Colonic mucosa (tissue), 4 donors: ENCODE data around the gene OR6F1. TPM values are rescaled to one million over a fixed set of nuclear protein-coding genes. Genes with fewer than 3 reads are reported as not detected.
"Not testable (repeated sequence)": the region's sequence is repeated elsewhere in the genome, so short reads cannot be mapped to it uniquely, and the experiment has no call there.

Experiments used
- DNase-seq: peaks from one replicate; pipeline ENCODE4 v3.0.0-alpha.2; 2020
- H3K27ac ChIP-seq: fragments of 200-600 bp; one replicate; pipeline ENCODE4 v1.8.0; 2021
- H3K27me3 ChIP-seq: fragments of 200-600 bp; one replicate; pipeline ENCODE4 v1.8.0; 2021
- H3K36me3 ChIP-seq: fragments of 200-600 bp; one replicate; pipeline ENCODE4 v1.8.0; 2021
- H3K4me1 ChIP-seq: fragments of 200-600 bp; one replicate; pipeline ENCODE4 v1.8.0; 2021; ENCODE audit warnings: mild to moderate bottlenecking
- H3K4me3 ChIP-seq: fragments of 200-600 bp; one replicate; pipeline ENCODE4 v1.8.0; 2021
- H3K9ac ChIP-seq, 2 donors: one replicate each; pipeline ENCODE4 v1.7.0; 2013; ENCODE audit warnings: control low read depth in 2 of 2, low read depth in 2 of 2, low read length in 2 of 2
- H3K9me3 ChIP-seq: fragments of 200-600 bp; one replicate; pipeline ENCODE4 v1.8.0; 2021
- intact Hi-C: fragments of 100-400 bp; cut with DNase I; formaldehyde crosslinking; loops from one replicate; pipeline ENCODE4 v1.14.1; 2022
- total RNA-seq, 2 donors: library from RNA; stranded (reverse); fragmentation: NEBNext Ultra II Directional in 1 of 2; extraction: Animal tissue kit (Norgen Biotek cat#: 25700) in 1 of 2; gene quantifications; one replicate each; pipeline ENCODE4 v1.2.1, GENCODE V29; 2021
- TF ChIP-seq, protein P1 (sequence below): fragments of 200-600 bp; IDR thresholded peaks from one replicate; pipeline ENCODE4 v1.8.0; 2022; ENCODE audit warnings: antibody characterized with exemption, mild to moderate bottlenecking
- donor health status: healthy.
- donor health status: DM: no; HTN: no; CAD: no.
- donor health status: DM: no; HTN: no; CAD: no.

Gene OR6F1
- total RNA-seq, 2 donors from 2014 or later: not detected

DNA sequence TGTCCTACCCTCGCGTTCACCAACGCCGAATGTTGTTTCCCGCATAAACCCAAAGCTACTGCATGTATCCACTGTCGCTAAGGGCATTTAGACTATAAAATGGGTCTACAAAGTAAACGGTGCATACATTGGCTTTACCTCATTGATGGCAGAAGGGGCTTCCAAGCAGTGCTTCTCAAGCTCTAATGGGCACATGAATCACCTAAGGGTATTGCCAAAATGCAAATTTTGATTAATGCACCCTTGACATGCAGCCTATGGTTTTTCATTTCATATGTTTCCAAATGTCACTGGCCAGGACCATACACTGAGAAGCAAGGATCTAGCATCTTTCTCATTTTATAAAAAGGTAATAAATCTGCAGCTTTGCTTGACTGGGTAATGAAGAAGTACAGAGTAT is 2.7 kb downstream of the OR6F1 start:
- intact Hi-C loops: no loop called here
- DNase-seq: no peak
- H3K27ac ChIP-seq: no peak overlapping the region

DNA sequence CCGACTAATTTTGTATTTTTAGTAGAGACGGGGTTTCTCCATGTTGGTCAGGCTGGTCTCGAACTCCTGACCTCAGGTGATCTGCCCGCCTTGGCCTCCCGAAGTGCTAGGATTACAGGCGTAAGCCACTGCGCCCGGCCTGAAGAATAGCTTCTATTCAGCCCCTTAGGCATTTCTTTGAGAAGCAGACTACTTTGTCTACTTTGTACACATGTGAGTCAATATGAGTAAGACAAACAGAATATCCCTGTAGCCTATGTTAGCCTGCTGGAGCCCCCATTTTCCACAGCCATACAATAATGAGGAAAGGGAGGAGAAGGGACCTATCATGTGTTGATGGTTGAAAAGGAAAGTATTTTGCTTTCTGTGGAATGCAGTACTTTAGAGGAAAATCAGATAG is 5.8 kb downstream of the OR6F1 start:
- H3K9ac ChIP-seq, intact Hi-C loops, H3K27me3 ChIP-seq, H3K36me3 ChIP-seq, H3K9me3 ChIP-seq, H3K27ac ChIP-seq, DNase-seq, H3K4me1 ChIP-seq, H3K4me3 ChIP-seq: not testable (repeated sequence)

More for the DNA sequence above, 2.7 kb downstream of the OR6F1 start:
- Histone ChIP-seq H3K27me3 (no peaks in the 10 kb centered on the region), H3K36me3 (no peaks in the 10 kb centered on the region), H3K9me3 (no peaks in the 10 kb centered on the region), H3K4me1 (no peaks in the 10 kb centered on the region), H3K4me3 (no peak overlapping the region), H3K9ac (no peak overlapping the region)
- TF ChIP-seq, protein P1, sequence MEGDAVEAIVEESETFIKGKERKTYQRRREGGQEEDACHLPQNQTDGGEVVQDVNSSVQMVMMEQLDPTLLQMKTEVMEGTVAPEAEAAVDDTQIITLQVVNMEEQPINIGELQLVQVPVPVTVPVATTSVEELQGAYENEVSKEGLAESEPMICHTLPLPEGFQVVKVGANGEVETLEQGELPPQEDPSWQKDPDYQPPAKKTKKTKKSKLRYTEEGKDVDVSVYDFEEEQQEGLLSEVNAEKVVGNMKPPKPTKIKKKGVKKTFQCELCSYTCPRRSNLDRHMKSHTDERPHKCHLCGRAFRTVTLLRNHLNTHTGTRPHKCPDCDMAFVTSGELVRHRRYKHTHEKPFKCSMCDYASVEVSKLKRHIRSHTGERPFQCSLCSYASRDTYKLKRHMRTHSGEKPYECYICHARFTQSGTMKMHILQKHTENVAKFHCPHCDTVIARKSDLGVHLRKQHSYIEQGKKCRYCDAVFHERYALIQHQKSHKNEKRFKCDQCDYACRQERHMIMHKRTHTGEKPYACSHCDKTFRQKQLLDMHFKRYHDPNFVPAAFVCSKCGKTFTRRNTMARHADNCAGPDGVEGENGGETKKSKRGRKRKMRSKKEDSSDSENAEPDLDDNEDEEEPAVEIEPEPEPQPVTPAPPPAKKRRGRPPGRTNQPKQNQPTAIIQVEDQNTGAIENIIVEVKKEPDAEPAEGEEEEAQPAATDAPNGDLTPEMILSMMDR: no peak

DNA sequence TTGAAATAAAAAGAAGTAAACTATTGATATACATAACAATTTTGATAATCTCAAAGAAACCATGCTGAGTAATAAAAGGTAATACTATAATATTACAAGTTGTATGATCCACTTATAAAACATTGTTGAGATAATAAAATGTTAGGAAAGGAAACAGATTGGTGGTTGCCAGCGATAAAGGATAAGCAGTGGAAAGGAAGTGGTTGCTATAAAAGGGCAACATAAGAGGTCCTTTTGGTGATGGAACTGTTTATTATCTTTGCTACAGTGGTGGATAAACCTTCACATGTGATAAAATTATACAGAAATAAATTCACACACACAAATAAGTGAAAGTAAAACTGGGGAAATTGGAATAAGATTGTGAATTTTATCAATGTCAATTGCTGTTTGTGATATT is 15.1 kb downstream of the OR6F1 start:
- no peaks in the 10 kb centered on the region for H3K36me3 ChIP-seq
- no peak overlapping the region for H3K27ac ChIP-seq
- intact Hi-C loops: no loop called here
- no peak overlapping the region for H3K9ac ChIP-seq
- H3K4me1 ChIP-seq: no peaks in the 10 kb centered on the region
- TF ChIP-seq, protein P1: no peak
- H3K9me3 ChIP-seq: no peaks in the 10 kb centered on the region
- H3K4me3 ChIP-seq: no peak overlapping the region
- H3K27me3 ChIP-seq: no peaks in the 10 kb centered on the region
- DNase-seq: no peak

DNA sequence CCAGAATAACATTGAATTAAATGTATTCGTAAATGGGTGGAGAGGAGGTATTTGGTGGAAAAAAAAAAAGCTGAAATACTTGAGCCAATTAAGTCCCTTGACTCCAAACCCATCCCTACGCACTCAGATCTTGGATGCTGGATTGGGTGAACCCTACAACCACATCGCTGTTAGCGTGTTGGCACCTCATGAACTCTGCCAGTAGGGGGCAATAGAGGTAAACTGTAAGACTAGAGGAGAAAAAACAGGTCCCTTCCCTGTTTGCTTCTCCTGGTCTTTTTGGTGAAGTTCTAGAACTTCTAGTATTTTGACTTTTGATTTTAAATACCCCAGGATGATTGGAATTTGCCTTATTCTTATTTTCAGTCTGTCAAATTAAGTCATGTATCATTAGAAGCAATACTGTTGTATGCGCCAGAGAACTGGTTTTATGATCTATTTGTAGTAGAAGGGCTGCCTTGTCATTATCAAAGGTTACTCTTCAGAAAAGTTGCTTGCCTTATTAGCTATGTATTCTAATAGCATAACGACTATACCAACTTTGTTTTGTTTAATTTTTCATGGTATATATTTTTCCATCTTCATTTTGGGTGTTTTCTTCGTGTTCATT is 35.1 kb downstream of the OR6F1 start:
- Histone ChIP-seq H3K27ac (no peak overlapping the region), H3K36me3 (no peaks in the 10 kb centered on the region), H3K4me1 (no peaks in the 10 kb centered on the region), H3K9ac (no peak overlapping the region), H3K27me3 (no peaks in the 10 kb centered on the region), H3K9me3 (no peaks in the 10 kb centered on the region), H3K4me3 (no peak overlapping the region)
- DNase-seq: peak; percentile 49
- TF ChIP-seq, protein P1: peak; percentile 65
- intact Hi-C loops: no loop called here

DNA sequence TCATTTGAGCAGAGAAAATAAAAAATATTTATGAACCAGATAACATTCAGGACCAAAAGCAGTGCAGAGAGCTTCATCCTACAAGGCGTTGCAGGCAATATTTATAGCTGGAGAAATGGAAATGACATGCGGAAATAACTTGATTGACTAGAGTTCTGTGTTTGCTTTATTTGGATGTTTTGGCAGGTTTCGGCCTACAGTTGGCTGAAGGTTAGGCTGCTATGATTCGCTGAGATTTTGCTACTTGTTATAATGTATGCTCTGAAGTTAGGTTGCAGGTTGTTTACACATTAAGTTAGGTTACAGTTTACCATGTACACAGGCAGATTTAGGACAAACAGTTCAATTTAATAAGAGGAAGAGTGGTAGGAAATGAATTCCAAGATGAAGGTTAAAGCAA is 36.3 kb downstream of the OR6F1 start:
- intact Hi-C loops: no loop called here
- H3K9ac ChIP-seq: no peak overlapping the region
- no peaks in the 10 kb centered on the region for H3K36me3 ChIP-seq
- no peaks in the 10 kb centered on the region for H3K27me3 ChIP-seq
- no peak for DNase-seq
- H3K4me3 ChIP-seq: no peak overlapping the region
- H3K9me3 ChIP-seq: no peaks in the 10 kb centered on the region
- no peaks in the 10 kb centered on the region for H3K4me1 ChIP-seq
- H3K27ac ChIP-seq: no peak overlapping the region
- TF ChIP-seq, protein P1: no peak

DNA sequence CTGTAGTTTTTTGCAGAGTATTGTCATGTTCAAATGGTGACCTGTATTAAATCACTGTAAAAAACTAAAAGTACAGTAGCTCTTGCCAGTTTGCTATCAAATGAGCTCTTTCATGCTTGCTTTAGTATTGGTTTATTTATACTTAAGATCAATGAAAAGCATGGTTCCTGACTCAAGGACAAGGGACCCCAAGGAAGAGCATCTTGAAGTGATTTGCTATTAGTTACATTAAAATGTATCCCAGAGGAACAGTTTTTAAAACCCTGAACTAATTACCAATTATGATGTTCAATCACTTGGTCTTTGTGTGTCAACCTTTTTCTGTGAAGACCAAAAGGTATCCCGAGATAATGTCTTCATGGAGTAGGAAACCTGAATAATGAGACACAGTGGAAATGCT is 36.8 kb downstream of the OR6F1 start, which contains the start of gene OR13G1:
Gene OR13G1 (minus strand): TSS at position 101 of the 400 bp plus-strand sequence. CDS start 6,698 bp downstream, outside the sequence.
- intact Hi-C loops: no loop called here
- Histone ChIP-seq H3K27ac (no peak within 1 kb of the TSS), H3K36me3 (no peaks in the 10 kb centered on the region), H3K27me3 (no peaks in the 10 kb centered on the region), H3K4me1 (no peaks in the 10 kb centered on the region), H3K9ac (no peak within 1 kb of the TSS), H3K4me3 (no peak within 1 kb of the TSS), H3K9me3 (no peaks in the 10 kb centered on the region)
- TF ChIP-seq, protein P1: no peak
- no peak for DNase-seq
